Activated naive CD4-positive, alpha-beta T cell treated with anti-CD3 and anti-CD28 coated beads, Interleukin-2, amount 50 U/mL, for 72 hours (primary cell): ENCODE results near the gene CALN1. TPM values are rescaled to one million over a fixed set of nuclear protein-coding genes. Genes with fewer than 3 reads are reported as not detected.

Experiments
- ATAC-seq, 2 donors: fragments of 150-1000 bp; cut with Tn5 transposase; 2 replicates each; pipeline ENCODE4 v1.10.0; 2021; ENCODE audit warnings: mild to moderate bottlenecking in 2 of 2, moderate library complexity in 2 of 2
- DNase-seq, 2 donors: peaks; one replicate each; pipeline ENCODE4 v3.0.0; 2021 to 2022; ENCODE audit warnings: low spot score in 2 of 2
- H3K27ac Mint-ChIP-seq, 2 donors: one replicate each; pipeline ENCODE4 v1.8.0; 2022; ENCODE audit warnings: mild to moderate bottlenecking in 2 of 2, mixed read lengths in 2 of 2
- H3K36me3 Mint-ChIP-seq, 2 donors: one replicate each; pipeline ENCODE4 v1.8.0; 2022; ENCODE audit warnings: mixed read lengths in 2 of 2
- H3K9me3 Mint-ChIP-seq, 2 donors: one replicate each; pipeline ENCODE4 v1.8.0; 2022; ENCODE audit warnings: mixed read lengths in 2 of 2
- total RNA-seq, 2 donors: library from RNA; stranded (reverse); gene quantifications; one replicate each; pipeline ENCODE4 v1.2.3, GENCODE V29; 2022

Gene CALN1
- total RNA-seq, 2 donors from 2014 or later: not detected

DNA sequence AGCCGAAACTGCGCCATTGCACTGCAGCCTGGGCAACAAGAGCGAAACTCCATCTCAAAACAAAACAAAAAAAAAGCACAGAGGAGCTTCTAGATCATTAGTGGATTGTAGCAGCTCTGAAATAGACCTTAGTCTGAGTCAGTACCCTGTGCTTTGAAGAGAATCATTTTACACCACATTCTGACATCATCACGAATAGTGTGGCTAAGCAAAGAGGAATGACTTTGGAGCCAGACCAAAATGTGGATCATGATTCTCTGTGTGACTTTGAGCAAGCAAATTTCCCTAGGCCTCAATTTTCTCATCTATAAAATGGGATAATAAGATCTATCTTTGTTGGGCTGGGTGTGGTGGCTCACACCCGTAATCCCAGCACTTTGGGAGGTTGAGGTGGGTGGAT is 618.9 kb downstream of the CALN1 start:
- H3K36me3 Mint-ChIP-seq: no peaks in the 10 kb centered on the region
- DNase-seq: no peak
- no peak for ATAC-seq
- peaks cover 20% of the 10 kb centered on the region in 2 donors for H3K9me3 Mint-ChIP-seq
- no peak overlapping the region for H3K27ac Mint-ChIP-seq

DNA sequence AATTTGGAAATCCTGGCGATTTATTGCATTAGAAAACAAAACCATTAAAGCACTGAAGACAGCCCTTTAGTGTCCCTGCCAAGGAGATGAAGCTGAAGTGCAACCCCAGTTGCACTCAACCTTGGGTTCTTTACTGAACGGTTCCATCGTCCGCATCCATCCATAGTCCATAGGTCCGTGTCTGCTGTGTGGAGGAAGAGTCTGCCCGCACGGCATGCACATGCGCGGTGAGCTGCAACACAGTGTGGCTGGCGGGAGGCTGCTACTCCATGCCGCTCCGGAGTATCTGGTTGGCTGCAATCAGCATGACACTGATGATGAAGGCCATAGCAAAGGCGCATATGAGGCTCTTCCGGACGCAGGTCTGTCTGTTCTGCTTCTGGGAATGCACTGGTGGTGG is 624.6 kb downstream of the CALN1 start:
- DNase-seq: no peak
- no peak overlapping the region for H3K27ac Mint-ChIP-seq
- peaks cover 19 to 22% of the 10 kb centered on the region in 2 donors for H3K9me3 Mint-ChIP-seq
- no peak for ATAC-seq
- peaks cover 0 to 11% of the 10 kb centered on the region in 2 donors for H3K36me3 Mint-ChIP-seq

DNA sequence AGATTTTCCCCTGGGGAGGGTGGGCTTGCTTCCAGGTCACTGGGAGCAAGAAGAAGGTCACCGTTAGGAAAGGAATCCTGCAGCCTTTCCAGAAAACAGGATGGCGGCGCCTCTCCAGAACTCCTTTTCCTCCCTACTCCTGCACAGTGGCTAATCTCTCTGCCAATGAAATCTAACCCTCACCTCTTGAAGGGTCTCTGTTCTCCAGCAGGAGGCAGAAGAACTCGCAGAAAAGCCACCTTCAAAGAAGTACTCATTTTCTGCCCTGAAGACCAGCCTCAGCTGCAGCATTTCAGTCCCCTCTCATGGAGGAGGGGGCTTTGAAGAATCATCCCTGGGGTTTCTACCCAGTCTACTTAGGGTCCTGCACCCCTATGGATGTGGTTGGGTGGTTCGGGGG is 626.9 kb downstream of the CALN1 start:
- Mint-ChIP-seq H3K27ac (no peak overlapping the region), H3K9me3 (peaks cover 18 to 22% of the 10 kb centered on the region in 2 donors), H3K36me3 (peaks cover 0 to 11% of the 10 kb centered on the region in 2 donors)
- no peak for DNase-seq
- no peak for ATAC-seq

DNA sequence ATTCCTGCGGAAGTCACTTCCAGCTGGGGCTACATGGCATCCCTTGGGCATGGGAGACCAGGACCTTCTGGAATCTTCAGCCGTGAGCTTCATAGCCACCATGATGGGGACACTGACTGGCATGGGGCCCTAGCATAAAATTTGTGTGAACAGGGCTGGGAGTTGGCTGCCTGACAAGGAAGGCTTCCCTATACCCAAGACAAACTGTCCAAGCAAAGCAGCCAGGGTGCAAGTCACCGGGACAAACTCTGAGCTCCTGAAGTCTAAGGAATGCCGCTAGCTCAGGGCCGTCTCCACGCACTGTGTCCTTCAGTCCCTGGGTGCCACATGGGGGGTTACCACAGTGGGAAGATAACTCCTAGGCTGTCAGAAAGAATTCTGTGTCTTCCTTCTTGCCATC is 627.4 kb downstream of the CALN1 start:
- ATAC-seq (no peak), DNase-seq (no peak)
- Mint-ChIP-seq H3K36me3 (peaks cover 0 to 11% of the 10 kb centered on the region in 2 donors), H3K9me3 (peaks cover 13 to 18% of the 10 kb centered on the region in 2 donors), H3K27ac (no peak overlapping the region)

DNA sequence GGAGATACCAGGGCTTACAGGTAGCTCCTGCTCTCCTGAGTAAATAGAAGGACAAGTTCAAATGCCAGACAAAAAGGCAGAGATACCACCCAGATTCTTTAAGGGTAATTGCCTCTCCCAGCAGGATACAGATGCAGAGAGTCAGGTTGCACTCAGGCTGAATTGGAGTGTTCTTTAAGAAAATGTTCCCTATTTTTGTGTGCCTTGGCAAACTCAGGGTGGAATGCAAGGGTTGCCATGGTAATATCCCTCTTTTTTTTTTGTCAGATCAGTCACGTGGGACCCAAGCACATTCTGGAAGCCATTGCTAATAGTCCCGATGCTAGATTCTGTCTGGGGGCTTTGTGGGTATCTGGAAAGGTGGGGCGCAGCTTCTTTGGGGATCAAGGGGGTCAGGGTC is 628.0 kb downstream of the CALN1 start:
- Mint-ChIP-seq H3K9me3 (peaks cover 9 to 15% of the 10 kb centered on the region in 2 donors), H3K27ac (no peak overlapping the region), H3K36me3 (peaks cover 0 to 11% of the 10 kb centered on the region in 2 donors)
- ATAC-seq (no peak), DNase-seq (no peak)

DNA sequence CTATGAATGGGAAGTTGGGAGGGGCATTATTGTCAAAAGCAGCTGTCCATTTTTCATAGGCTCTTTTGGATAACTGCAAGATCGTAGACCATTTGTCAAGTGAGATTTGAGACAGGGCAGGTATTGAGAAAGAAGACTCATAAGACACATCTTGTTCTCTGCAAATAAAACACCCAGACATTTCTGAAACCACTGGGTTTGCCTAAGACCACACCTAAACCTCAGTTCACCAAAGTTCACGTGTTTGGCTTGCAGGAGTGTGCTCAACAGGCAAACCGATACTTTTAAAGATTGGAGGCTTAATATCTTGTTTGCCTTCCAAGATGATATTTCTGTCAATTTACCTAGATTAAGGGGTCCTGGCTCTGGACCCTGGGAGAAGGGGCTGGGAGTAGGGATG is 628.4 kb downstream of the CALN1 start:
- Mint-ChIP-seq H3K9me3 (peaks cover 9 to 15% of the 10 kb centered on the region in 2 donors), H3K27ac (no peak overlapping the region), H3K36me3 (peaks cover 0 to 11% of the 10 kb centered on the region in 2 donors)
- ATAC-seq (no peak), DNase-seq (no peak)

DNA sequence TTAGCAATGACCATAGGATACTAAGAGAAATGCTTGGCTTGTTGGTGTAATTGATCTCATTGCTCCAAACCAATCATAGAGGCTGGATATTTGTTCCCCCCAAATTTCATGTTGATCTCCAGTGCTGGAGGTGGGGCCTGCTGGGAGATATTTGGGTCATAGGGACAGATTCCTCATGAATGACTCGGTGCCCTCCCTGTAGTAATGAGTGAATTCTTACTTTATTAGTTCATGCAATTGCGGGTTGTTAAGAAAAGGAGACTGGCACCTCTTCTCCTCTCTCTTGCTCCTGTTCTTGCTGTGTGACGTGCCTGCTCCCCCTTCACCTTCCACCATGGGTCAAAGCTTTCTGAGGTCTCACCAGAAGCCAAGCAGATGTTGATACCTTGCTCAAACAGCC is 630.1 kb downstream of the CALN1 start:
- H3K36me3 Mint-ChIP-seq: peaks cover 0 to 4% of the 10 kb centered on the region in 2 donors
- DNase-seq (no peak), ATAC-seq (no peak)
- H3K27ac Mint-ChIP-seq: no peak overlapping the region
- H3K9me3 Mint-ChIP-seq: peaks cover 3 to 15% of the 10 kb centered on the region in 2 donors

DNA sequence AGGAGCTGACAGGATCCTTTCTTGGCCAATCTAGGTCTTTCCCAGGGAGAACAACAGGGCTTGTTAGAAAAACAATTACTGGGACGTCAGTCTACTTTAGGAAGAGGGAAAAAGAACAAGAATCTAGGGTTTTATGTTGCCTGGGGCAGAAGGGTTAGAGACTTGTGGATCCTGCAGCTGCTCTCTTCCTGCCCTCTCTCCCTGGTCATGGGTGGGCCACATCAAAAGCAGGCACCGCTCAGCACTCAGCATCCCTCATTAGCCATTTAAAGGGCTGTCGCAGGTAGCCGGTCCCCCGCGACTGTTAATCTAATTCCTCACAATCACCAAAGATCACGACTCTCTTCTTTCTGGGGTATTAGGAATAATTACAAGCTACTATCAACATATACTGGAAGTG is 631.9 kb downstream of the CALN1 start:
- no peak overlapping the region for H3K27ac Mint-ChIP-seq
- peaks cover 3 to 9% of the 10 kb centered on the region in 2 donors for H3K9me3 Mint-ChIP-seq
- DNase-seq (no peak), ATAC-seq (no peak)
- no peaks in the 10 kb centered on the region for H3K36me3 Mint-ChIP-seq

DNA sequence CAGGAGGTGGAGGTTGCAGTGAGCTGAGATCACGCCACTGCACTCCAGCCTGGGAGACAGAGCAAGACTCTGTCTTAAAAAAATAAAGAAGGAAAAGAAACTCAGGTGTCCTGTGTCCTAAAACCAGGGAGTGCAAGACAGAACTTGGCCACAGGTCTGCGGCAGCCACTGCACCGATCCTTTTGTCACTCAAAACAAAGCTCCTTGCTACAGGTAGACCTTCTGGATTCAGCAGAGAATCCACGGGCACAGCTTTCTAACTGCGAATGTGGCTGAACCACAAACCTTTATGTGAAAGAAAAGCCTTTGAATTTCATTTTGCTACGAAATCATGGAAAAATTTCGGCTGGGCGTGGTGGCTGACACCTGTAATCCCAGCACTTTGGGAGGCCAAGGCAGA is 634.9 kb downstream of the CALN1 start:
- ATAC-seq (no peak), DNase-seq (no peak)
- no peak overlapping the region for H3K27ac Mint-ChIP-seq
- H3K9me3 Mint-ChIP-seq: peaks cover 6 to 16% of the 10 kb centered on the region in 2 donors
- peaks cover 0 to 4% of the 10 kb centered on the region in 2 donors for H3K36me3 Mint-ChIP-seq

DNA sequence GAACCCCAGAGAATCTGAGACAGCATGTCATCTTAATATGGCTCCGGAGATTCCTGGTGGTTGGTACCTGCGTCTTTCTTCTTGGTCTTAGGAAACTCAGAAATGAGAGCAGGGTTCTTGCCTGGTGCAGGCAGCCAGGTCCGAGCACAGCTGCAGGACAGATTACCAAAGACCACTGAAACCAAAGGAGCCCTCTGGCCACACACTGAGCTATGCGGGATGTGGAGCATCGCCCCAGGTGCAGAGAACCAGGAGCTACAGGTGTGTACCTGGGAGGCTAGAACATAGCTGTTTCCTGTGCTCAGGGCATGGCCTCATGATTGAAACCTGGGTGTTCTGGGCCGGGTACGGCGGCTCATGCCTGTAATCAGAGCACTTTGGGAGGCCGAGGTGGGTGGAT is 635.4 kb downstream of the CALN1 start:
- DNase-seq (no peak), ATAC-seq (no peak)
- H3K27ac Mint-ChIP-seq: no peak overlapping the region
- H3K9me3 Mint-ChIP-seq: peaks cover 4 to 14% of the 10 kb centered on the region in 2 donors
- peaks cover 0 to 4% of the 10 kb centered on the region in 2 donors for H3K36me3 Mint-ChIP-seq

DNA sequence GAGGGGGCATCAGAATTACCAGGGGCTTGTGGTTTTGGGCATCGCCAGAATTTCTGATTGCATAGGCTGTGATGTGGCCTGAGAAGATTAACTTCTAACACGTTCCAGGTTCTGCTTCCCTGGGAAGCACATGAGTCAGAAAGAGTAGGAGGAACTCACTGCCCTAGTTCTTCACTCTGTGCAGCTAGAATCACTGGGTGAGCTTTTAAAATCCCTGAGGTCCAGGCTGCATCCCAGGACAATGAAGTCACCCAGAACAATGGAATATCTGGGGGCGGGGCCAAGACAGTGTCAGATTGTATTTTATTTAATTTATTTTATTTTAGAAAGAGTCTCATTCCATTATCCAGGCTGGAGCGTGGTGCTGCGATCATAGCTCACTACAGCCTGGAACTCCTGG is 636.5 kb downstream of the CALN1 start:
- DNase-seq (no peak), ATAC-seq (no peak)
- Mint-ChIP-seq H3K27ac (no peak overlapping the region), H3K36me3 (peaks cover 0 to 4% of the 10 kb centered on the region in 2 donors), H3K9me3 (peaks cover 4 to 13% of the 10 kb centered on the region in 2 donors)

DNA sequence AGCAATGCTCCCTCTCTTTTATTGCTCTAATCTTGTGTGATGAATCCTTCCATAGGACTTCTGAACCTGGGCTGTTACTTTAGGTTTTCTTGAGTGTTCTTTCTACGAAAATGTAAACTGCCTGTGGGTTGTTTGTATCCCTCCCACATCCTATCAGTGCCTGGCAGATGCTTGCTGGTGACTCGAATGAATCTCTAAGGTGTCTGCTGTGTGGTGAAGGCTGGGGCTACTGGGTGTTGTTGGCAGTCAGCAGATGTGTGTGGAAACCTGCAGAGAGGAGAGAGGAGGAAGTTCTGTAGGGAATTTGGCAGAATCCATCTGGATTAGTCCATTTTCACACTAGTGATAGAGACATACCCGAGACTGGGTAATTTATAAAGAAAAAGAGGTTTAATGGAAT is 639.4 kb downstream of the CALN1 start:
- Mint-ChIP-seq H3K27ac (no peak overlapping the region), H3K9me3 (peaks cover 4 to 8% of the 10 kb centered on the region in 2 donors), H3K36me3 (peaks cover 0 to 4% of the 10 kb centered on the region in 2 donors)
- DNase-seq: no peak
- no peak for ATAC-seq

DNA sequence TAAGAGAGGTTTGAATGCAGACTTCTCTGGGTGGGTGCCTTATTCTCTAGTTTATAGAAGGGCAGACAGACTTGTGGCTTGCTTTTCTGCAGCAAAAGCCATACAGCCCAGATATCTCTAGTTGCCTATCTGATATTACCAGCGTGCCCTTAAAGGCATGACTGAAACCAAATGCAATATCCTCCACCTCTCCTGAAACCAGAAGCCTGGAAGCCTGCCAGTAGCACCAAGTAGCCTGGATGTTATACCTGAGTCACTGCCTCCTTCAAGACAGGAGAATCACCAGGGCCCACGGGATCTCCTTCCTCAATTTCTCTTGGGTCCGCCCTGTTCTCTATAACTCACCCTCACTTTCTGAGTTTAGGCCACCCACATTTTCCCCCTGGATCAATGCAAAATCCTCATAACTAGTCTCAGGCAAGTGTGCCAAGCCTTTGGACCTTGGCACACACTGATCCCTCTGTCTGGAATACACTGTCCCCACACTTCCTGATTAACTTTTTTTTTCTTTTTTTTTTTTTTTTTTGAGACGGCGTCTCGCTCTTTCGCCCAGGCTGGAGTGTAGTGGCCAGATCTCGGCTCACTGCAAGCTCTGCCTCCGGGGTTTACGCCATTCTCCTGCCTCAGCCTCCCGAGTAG is 641.8 kb downstream of the CALN1 start:
- no peak for ATAC-seq
- no peak for DNase-seq
- peaks cover 0 to 4% of the 10 kb centered on the region in 2 donors for H3K36me3 Mint-ChIP-seq

DNA sequence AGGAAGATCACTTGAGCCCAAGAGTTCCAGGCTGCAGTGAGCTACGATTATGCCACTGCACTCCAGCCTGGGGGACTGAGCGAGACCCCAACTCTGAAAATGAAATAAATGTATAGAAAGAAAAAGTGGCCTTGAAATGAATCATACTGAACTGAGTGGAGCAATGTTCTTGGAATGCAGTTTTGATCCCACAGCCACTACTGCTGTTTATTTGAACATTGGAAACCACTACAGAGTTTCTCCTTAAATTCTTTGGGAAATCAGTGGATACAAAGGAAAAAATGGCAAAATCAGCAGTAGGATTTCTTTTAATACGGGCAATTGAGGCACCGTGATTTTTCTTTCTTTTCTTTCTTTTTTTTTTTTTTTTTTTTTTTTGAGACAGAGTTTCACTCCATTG is 642.8 kb downstream of the CALN1 start:
- no peak overlapping the region for H3K27ac Mint-ChIP-seq
- DNase-seq (no peak), ATAC-seq (no peak)
- H3K36me3 Mint-ChIP-seq: peaks cover 0 to 4% of the 10 kb centered on the region in 2 donors
- peaks cover 4 to 8% of the 10 kb centered on the region in 2 donors for H3K9me3 Mint-ChIP-seq

More for the DNA sequence above, 641.8 kb downstream of the CALN1 start:
- Mint-ChIP-seq H3K27ac (no peak overlapping the region), H3K9me3 (peaks cover 4 to 8% of the 10 kb centered on the region in 2 donors)

DNA sequence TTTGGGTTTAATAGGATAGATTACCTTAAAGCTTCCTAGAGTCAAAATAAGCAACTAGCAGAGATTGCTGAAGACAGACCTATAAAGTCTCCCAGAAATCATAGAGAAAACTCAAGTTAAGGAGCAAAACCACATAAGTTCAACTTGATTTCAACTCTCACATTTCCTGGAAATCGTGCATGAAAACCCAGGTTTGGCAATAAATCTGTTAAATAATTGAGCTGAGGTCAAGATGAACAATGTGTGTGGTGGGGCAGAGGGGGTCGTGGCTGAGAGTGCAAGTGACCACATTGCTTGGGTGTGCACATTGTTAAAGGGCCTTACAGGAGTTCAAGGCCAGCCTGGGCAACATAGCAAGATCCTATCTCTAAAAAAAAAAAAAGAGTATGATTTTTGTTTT is 643.7 kb downstream of the CALN1 start:
- Mint-ChIP-seq H3K27ac (no peak overlapping the region), H3K36me3 (peaks cover 0 to 4% of the 10 kb centered on the region in 2 donors), H3K9me3 (peaks cover 4 to 8% of the 10 kb centered on the region in 2 donors)
- DNase-seq: no peak
- no peak for ATAC-seq

DNA sequence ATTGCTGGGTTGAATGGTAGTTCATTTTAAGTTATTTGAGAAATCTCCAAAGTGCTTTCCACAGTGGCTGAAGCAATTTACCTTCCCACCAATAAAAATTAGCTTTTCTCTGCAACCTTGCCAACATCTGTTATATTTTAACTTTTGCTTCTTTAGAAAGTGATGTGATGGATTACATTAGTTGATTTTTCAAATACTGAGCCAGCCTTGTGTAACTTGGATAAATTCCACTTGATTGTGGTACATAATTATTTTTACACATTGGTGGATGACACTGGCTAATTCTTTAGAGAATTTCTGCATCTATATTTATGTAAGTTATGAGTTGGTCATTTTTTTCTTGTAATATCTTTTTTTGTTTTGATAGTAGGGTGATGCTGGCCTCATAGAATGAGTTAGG is 646.1 kb downstream of the CALN1 start:
- peaks cover 5 to 16% of the 10 kb centered on the region in 2 donors for H3K9me3 Mint-ChIP-seq
- ATAC-seq: no peak
- H3K27ac Mint-ChIP-seq: no peak overlapping the region
- DNase-seq: no peak
- peaks cover 0 to 6% of the 10 kb centered on the region in 2 donors for H3K36me3 Mint-ChIP-seq

DNA sequence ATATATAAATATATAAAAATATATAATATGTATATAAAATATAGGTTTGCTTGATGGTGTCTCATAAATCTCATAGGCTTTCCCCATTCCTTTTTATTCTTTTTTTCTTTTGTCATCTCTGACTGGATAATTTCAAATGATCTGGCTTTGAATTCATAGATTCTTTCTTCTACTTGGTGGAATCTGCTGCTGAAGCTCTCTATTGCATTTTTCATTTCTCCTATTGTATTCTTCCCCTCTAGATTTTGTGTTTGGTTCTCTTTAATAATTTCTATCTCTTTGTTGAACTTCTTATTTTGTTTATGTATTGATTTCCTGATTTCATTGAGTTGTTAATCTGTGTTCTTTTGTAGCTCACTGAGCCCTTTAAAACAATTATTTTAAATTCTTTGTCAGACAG is 650.8 kb downstream of the CALN1 start:
- Mint-ChIP-seq H3K27ac (no peak overlapping the region), H3K9me3 (peaks cover 22 to 25% of the 10 kb centered on the region in 2 donors), H3K36me3 (peaks cover 0 to 6% of the 10 kb centered on the region in 2 donors)
- ATAC-seq: no peak
- DNase-seq: no peak

DNA sequence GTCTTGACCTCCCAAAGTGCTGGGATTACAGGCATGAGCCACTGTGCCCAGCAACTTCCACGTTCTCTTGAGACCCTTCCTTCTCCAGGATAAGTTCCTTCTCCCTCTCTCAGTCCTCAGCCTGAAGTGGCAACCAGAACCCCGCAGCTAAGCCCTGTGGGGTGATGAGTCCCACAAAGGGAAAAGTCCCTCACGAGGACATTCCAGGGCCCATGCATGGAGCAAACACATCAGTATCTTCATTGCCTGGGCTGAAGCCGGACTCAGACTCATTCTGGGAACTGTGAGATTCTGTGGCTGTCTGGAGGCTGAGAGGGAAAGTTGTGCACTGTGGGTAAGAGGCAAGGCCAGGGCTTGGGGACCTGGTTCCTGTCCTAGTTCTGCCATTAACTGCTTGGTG is 657.3 kb downstream of the CALN1 start:
- Mint-ChIP-seq H3K36me3 (peaks cover 0 to 5% of the 10 kb centered on the region in 2 donors), H3K9me3 (peaks cover 7 to 20% of the 10 kb centered on the region in 2 donors), H3K27ac (no peak overlapping the region)
- no peak for ATAC-seq
- DNase-seq: no peak
